ENCODE measurements around the gene NDUFS7.
A peak's percentile ranks its signal among the peaks of the same experiment; 100 is the strongest.

Gene NDUFS7

DNA sequence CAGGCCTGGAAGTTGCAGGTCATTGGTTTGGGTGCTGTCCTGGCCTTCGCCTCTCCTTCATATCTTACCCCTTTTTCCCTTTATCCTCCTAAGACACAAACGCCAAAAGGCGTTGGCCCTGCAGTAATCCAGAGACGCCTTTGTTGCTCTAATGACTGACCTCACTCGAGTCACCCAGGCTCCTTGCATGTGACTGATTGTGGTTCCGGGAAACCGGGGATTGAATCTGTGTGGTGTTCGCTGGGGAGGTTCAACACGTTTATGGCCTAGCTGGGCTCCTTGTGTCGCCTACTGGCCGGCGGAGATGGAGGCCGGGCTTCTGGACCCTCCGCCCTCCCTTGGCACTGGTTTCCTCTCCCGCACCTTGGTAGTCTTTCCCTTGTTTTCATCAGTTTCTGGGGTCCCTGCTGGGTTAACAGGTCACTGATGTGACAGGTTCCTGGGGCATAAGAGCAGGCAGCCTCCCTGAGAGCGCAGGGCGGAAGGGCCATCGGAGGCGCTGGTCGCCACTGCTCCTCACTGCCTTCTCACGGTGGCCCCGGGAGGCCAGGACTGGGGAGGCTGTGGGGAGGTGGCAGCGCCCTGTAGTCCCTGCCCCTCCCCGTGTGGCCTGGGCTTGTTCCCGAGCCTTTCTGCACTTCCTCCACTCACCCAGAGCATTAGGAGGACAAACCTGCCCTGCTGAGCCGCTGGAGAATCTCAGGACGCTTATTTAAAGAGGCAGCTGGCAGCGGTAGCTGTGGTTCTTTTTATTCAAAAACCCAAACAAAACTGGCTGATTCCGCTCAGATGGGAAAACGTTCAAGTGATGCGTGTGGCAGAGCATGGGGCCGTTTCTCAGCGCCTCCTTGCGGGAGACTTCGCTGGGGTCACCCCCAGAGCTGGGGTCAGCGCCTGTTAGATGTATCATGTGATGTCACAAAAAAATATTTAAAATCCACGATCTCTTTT is 18.1 kb upstream of the NDUFS7 start:
- DNase-seq (ENCODE audit: low read depth), result no peak

- DNase-seq (ENCODE audit: low read depth), result no peak
Measured at GRCh38 chr19:1366296-1366695, 17.4 kb upstream of the NDUFS7 start.

GRCh38 chr19:1366899-1367870 is 16.5 kb upstream of the NDUFS7 start:
- no peak for DNase-seq (ENCODE audit: low read depth)

DNA sequence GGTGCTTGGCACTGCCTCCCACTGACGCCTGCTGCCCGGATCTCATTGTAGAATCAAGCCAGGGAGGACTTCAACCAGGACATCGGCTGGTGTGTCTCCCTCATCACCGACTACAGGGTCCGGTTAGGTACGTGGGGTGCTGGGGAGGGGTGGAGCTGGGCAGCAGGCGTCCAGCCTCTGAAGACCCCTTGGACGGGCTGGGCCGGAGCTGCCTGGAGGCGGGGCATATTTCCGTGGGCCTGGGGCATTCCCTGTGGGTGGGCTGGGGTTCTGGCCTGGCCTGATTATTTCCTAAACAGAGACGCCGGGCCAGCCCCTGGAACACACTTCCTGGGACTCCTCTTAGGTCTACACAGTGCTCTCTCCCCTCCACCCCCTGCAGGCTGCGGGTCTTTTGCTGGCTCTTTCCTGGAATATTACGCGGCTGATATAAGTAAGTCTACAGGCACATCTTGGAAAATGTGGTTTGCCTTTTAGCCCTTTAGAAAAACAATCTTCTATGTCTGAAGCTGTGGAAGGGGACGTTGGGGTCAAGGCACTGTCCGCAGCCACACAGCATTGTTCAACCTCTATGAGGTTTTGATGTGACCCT is 14.4 kb upstream of the NDUFS7 start:
- DNase-seq (ENCODE audit: low read depth), result no peak

DNA sequence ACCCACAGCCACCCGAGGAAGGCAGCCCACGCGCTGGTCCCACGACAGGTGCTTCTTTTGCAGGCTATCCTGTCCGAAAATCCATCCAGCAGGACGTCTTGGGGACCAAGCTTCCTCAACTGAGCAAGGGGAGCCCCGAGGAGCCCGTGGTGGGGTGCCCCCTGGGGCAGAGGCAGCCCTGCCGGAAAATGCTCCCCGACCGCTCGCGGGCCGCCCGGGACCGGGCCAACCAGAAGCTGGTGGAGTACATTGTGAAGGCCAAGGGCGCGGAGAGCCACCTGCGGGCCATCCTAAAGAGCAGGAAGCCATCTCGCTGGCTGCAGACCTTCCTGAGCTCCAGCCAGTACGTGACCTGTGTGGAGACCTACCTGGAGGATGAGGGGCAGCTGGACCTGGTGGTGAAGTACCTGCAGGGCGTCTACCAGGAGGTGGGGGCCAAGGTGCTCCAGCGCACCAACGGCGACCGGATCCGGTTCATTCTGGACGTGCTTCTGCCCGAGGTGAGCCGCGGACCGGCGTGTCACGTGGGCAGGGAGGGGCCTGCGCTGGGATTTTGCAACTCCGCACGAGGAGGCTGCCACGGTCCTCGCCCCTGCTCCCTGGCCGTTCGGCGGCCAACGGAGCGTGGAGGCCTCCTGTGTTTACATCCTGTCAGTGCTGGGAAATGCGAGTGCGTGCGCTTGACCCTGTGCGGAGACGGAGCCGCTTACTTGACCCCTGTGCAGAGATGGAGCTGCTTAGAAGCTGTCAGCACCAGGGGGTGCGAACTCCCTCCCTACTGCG is 12.9 kb upstream of the NDUFS7 start:
- DNase-seq (ENCODE audit: low read depth), result no peak

DNA sequence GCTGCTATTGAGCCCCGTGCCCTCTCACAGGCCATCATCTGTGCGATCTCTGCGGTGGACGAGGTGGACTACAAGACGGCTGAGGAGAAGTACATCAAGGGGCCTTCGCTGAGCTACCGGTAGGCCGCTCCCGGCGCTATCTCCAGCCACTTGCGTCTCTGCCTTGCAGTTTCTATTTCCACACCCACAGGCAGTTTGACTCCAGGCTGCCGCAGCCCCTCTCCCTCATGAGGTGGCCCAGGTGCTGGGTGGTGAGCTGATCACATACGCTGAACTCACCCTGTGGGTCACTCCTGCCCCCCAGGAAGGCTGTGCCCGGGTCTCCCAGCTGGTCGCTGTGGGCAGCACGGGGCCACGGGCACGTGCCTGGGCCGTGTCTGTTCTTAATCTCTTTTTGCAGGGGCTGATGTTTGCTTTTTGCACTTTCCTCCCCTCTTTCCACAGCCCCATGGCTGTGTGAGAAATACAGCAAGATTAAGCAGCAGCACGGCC is 10.6 kb upstream of the NDUFS7 start:
- no peak for DNase-seq (ENCODE audit: low read depth)

GRCh38 chr19:1373534-1374249 is 10.0 kb upstream of the NDUFS7 start:
- DNase-seq (ENCODE audit: low read depth), result peak; percentile 86

GRCh38 chr19:1374250-1374577 is 9.5 kb upstream of the NDUFS7 start:
- no peak for DNase-seq (ENCODE audit: low read depth)

- no peak for DNase-seq (ENCODE audit: low read depth)
Measured at GRCh38 chr19:1376415-1376805, 7.3 kb upstream of the NDUFS7 start.

DNA sequence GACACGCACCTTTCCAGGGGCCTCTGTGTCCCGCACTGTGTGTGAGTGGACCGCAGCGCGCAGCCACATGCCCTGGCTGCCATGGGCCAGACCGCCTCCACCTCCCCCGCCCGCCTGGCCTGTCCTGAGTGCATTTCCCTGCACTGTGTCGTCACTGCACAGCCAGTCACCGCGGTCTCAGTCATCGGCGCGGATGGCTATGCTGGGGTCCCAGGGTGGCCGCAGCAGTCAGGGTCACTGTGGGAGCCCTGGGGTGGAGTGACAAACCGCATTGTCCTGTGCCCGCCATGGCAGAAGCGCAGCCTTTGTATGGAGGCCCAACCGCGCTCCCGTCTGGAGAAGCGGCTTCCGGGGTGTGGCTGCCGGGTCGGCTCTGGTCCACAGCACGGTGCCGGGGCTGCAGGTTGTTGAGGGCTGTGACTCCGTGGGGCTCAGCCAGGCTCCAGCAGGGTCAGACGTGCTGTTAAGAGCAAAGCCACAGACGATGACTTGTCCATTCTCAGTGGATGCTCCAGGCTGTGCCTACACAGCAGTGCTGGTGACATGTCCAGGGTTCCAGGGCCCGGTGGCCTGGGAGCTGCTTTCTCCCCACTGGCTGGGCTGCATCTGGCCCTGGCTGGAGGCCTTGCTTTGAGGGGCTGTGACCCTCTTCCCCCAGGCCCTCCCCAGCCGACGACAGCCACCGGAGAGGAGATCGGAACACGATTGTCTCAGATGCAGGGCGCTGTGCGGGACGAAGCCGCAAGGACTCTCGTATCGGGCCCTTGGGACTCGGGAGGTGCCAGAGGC is 6.3 kb upstream of the NDUFS7 start:
- DNase-seq (ENCODE audit: low read depth), result no peak

DNA sequence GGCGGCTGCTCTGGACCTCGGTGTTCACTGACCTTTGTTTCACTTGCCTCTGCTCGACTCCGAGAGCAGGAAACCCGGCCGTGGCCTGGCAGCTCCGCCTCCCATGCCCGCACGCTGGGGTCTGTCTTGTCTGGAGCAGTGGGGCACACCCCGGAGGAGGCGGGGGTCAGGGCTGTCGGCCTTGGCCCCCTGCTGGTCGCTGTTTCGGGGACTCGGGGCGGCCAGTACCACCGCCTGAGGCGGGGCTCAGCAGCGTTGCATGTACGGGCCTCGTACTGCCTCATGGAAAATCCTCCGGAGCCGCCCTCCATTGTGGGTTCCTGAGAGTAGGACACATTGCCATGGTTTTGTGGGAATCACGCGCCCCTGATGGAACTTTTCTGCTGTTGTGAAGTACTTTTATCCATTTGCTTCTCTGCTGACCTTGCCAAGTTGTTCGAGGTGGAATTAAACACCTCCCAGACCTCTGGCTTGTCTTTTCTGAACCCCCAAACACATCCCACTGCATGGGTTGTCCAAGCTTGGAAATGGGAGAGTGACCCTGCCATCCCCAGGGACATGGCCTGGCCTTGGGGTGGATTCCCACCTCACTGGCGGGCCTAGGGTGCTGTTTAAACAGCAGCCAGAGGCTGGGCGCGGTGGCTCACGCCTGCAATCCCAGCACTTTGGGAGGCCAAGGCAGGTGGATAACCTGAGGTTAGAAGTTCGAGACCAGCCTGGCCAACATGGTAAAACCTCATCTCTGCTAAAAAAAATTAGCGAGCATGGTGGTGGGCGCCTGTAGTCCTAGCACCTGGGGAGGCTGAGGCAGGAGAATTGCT is 5.5 kb upstream of the NDUFS7 start:
- DNase-seq (ENCODE audit: low read depth), result no peak

DNA sequence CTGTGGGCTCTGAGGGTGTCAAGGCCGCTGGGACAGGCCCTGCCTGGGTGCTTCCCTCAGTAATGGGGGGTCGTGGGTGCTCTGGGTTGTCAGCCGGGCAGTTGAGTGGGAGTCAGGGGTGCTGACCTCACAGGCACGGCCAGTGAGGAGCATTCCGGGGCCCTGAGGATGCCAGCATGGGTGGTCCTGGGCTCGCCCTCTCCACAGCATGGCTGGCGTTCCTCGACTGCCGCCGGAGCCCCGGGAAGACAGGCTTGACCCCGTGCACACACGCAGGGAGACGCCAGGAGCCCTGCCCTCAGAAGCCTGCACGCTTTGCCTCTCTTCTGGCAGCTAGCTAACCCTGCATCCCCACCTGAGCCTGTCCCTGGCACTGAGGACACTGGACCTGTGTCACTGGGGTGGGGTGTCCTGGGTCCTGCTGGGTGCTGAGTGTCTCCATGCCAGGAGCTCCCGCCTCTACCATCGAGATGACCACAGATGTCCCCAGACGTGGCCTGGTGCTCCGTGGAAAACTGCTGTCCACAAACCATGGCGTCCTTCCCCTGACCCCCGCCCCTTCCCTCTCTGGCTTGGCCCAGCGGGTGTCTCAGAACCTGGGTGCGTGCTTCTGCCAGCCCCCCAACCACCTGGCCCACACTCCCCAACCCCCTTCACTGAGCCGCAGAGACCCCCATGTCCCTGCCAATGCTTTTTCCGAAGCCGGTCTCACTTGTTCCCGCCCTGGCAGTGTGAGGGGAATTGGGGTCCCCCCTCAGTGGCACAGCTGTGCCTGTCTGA is 4.4 kb upstream of the NDUFS7 start:
- no peak for DNase-seq (ENCODE audit: low read depth)

DNA sequence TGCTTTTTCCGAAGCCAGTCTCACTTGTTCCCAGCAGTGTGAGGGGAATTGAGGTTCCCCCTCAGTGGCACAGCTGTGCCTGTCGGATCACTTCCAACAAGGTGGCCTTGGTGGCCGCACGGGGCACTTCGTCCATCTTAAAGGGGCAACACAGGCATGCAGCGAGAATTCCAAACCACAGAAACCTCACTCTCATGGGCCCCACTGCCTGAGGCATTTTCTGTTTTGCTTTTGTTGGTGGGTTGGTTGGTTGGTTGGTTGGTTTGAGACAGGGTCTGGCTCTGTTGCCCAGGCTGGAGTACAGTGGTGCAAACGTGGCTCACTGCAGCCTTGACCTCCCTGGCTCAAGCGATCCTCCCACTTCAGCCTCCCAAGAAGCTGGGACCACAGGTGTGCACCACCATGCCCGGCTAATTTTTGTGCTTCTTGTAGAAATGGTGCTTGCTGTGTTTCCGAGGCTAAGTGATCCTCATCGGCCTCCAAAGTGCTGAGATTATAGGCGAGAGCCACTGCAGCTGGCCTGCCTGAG is 3.7 kb upstream of the NDUFS7 start:
- DNase-seq (ENCODE audit: low read depth), result no peak

- DNase-seq (ENCODE audit: low read depth), result no peak
Measured at GRCh38 chr19:1382250-1382649, 1.5 kb upstream of the NDUFS7 start.

DNA sequence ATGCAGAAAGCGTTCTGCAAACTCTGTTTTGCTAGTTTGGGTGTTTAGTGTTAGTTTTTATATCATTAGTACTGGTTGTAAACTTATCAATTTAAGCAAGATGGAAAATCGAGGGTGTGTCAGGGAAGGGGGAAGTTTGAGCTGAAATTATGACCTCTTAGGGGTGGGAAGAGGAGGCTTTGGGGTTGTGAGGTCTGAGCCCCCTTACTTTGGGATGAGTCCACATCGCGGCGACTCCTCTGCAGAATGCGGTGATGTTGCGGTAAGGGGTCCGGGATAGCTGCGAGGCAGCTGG is 743 bp upstream of the NDUFS7 start:
- DNase-seq (ENCODE audit: low read depth), result peak; percentile 79

- no peak for DNase-seq (ENCODE audit: low read depth)
Measured at GRCh38 chr19:1384085-1384462, 367 bp downstream of the NDUFS7 start.

GRCh38 chr19:1384478-1385110 is 887 bp downstream of the NDUFS7 start:
- no peak for DNase-seq (ENCODE audit: low read depth)

GRCh38 chr19:1385816-1386215 is 2.1 kb downstream of the NDUFS7 start:
- DNase-seq (ENCODE audit: low read depth), result no peak

Data from iris pigment epithelial cell (primary cell).